AG09309 (cell line): ENCODE measurements around the gene AGRN.

Experiments used
- DNase-seq: peaks from one replicate; pipeline ENCODE4 v3.0.0-alpha.2; 2010; ENCODE audit warnings: low read depth
- H3K4me3 ChIP-seq: 2 replicates; pipeline ENCODE4 v1.5.1; 2011; ENCODE audit warnings: mild to moderate bottlenecking, low read depth, low read length, moderate library complexity; ENCODE audit not compliant: control insufficient read depth
- CTCF ChIP-seq: IDR thresholded peaks from 2 replicates; pipeline ENCODE4 v1.5.1; 2011; ENCODE audit warnings: mild to moderate bottlenecking, low read depth, low read length, inconsistent platforms; ENCODE audit not compliant: insufficient read depth, control insufficient read depth; ENCODE audit errors: missing control alignments

The AGRN gene

GRCh38 chr1:1067284-1067859 is 47.5 kb downstream of the AGRN start:
- no peak for TF ChIP-seq CTCF
- no peak for DNase-seq
- H3K4me3 ChIP-seq, result no peak overlapping the region

DNA sequence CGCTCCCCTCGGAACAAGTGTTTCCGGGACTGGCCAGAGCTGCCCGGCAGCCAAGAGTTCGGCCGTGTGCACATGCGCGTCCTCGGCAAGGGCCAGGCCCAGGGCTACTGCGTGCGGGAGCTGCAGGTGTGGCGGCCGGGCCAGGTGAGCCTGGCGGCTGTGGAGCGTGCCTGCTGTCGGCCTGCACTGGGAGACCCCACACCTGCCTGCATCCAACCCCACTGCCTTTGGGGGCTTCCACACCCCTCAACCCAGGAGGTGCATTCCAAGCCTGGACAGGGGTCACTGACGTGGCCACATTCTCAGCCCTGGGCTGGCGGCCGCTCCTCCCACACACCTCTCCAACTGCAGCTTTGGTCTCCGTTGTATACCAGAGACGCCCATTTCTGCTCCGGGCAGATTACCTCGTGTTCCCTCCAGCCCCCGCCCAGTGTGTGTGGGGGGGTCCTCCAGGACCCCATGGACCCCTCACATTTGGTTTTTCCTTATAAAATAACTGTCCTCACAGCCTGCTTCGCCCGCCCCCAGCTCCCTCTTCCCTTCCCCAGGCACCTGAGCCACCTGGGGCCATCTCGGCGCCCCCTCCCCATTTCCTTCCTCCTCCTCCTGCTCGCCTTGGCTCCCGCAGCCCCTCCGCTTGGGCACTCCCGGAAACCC is 48.1 kb downstream of the AGRN start:
- TF ChIP-seq CTCF, result no peak
- no peak overlapping the region for H3K4me3 ChIP-seq
- no peak for DNase-seq

DNA sequence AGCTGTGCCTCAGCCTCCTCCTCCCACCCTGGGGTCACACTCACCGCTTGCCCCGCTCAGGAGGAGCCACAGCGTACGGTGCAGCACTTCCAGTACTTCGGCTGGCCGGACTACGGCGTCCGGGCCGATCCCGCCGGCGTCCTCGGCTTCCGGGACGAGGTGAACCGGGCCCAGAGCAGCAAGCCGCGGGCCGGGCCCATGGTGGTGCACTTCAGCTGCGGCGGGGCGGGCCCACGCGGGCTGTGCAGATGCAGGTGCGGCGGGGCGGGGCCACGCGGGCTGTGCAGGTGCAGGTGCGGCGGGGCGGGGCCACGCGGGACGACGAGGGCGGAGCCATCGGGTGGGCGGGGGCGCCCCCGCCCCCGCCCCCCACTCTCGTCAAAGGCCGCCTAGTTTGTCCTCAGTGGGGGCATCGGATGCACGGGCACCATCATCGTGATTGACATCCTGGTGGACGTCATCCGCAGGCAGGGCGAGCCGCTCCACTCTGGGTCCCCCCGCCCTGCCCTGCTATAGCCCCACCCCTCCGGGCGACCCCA is 48.7 kb downstream of the AGRN start:
- no peak for DNase-seq
- TF ChIP-seq CTCF, result no peak
- H3K4me3 ChIP-seq, result peak overlapping the region; percentile 56

GRCh38 chr1:1069056-1069710 is 49.3 kb downstream of the AGRN start:
- no peak for DNase-seq
- TF ChIP-seq CTCF, result no peak
- H3K4me3 ChIP-seq, result peak overlapping the region; percentile 56

DNA sequence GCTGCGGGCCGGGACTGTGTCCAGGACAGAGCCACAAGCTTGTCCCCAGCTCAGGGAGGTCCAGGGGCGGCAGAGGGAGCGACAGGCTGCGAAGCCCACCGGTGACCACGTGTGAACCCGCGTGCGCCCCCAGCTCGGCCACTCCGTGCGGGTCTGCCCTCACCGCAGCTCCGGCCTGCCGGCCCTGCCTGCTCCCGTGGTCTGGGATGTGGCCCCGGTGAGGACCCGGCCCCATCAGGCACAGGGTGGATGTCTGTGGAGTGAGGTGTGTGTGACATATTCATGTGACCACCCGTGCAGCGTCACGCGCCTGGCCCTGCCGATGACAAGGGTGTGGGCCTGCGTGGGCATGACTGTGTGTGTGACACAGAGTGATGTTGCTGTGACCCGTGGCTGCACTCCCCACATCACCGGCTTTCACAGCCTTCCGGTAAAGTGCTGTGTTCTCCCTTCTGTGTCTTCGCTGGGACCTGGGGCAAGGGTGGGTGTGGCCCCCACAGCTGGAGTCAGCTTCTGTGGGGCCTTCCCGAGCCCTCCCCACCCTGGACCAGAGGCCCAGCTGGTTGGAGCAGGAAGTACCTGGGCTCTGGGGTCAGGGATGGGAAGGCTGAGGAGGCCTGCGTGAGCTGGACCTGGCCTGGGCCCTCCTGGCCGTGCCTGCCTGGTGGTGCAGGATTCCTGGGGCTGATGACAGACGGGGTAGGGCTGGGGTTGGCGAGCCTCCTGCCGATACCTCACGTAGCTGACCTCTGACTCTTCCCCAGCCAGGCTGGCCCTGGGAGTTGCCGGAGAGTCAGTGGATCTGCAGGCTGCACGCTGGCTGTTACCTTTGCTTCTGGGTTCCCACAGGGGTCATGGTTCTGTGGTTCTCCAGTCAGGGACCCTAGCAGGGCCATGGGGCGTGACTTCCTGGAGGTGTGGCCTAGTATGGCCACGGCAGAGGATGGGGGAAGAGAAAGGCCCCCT is 50.1 kb downstream of the AGRN start:
- H3K4me3 ChIP-seq, result no peak overlapping the region
- TF ChIP-seq CTCF, result no peak
- no peak for DNase-seq
